Astrocyte of the spinal cord (primary cell): Measurements from ENCODE around the gene ARGLU1.

Experiments
- DNase-seq: peaks from one replicate; pipeline ENCODE4 v3.0.0; 2011; ENCODE audit warnings: low read depth, low spot score
- H3K4me3 ChIP-seq: 2 replicates; pipeline ENCODE4 v1.5.1; 2011; ENCODE audit warnings: low read depth, mild to moderate bottlenecking, low read length, moderate library complexity
- CTCF ChIP-seq: IDR thresholded peaks from 2 replicates; pipeline ENCODE4 v1.5.1; 2012; ENCODE audit warnings: low read depth, mild to moderate bottlenecking, low read length, inconsistent platforms
- in situ Hi-C: cut with HindIII; loops from 2 replicates; pipeline ENCODE4 v1.10.0; 2017; ENCODE audit warnings: low sequenced_read_pairs

ARGLU1 gene

GRCh38 chr13:106537521-106537920, 30.4 kb downstream of the ARGLU1 start:
- TF ChIP-seq CTCF, result no peak
- in situ Hi-C loops, result no loop called here
- no peak for DNase-seq
- no peak overlapping the region for H3K4me3 ChIP-seq

- in situ Hi-C loops, result no loop called here
Observed at GRCh38 chr13:106536244-106537034, 31.5 kb downstream of the ARGLU1 start.

GRCh38 chr13:106535552-106536243, 32.2 kb downstream of the ARGLU1 start, which contains the start of gene EFNB2:
Gene EFNB2, minus strand, starts transcription at chr13:106535662. Its CDS starts 698 bp downstream, at chr13:106534964.
- in situ Hi-C loops, result no loop called here
- TF ChIP-seq CTCF, result peak; percentile 6
- peak within 1 kb of the TSS; percentile 87 for H3K4me3 ChIP-seq
- peak; percentile 95 for DNase-seq

More at GRCh38 chr13:106536244-106537034, 31.5 kb downstream of the ARGLU1 start:
- TF ChIP-seq CTCF, result peak; percentile 97
- peak; percentile 92 for DNase-seq
- H3K4me3 ChIP-seq, result peak overlapping the region; percentile 62

GRCh38 chr13:106534639-106535551, 33.0 kb downstream of the ARGLU1 start:
- no peak for TF ChIP-seq CTCF
- DNase-seq, result peak; percentile 47
- H3K4me3 ChIP-seq, result peak overlapping the region; percentile 87
- in situ Hi-C loops, result no loop called here

- TF ChIP-seq CTCF, result peak; percentile 11
- peak overlapping the region; percentile 87 for H3K4me3 ChIP-seq
- in situ Hi-C loops, result no loop called here
- DNase-seq, result peak; percentile 77
Observed at GRCh38 chr13:106533943-106534638, 33.8 kb downstream of the ARGLU1 start.
